GM12878 (cell line): ENCODE results near the gene HINT2. TPM values are rescaled to one million over a fixed set of nuclear protein-coding genes. Genes with fewer than 3 reads are reported as not detected.

Experiments
- ATAC-seq: fragments of 200-7000 bp; cut with Tn5 transposase; 3 replicates; pipeline ENCODE4 v1.9.1; 2020; ENCODE audit warnings: mild to moderate bottlenecking, moderate library complexity
- BruUV-seq: library from RNA; stranded (reverse); fragments of 400-500 nt; replicated peaks from 2 replicates; lab custom pipeline; 2021; lab: Mats Ljungman, UMichigan
- CTCF ChIA-PET: fragments of 300-600 bp; sonication (Branson Sonifier 250); formaldehyde crosslinking; extraction: SDS; loops from one replicate; lab custom pipeline; 2021; ENCODE audit warnings: inconsistent platforms; lab: Yijun Ruan, JAX
- POLR2A ChIA-PET: fragments of 350-600 bp; formaldehyde crosslinking; extraction: SDS; loops from one replicate; lab custom pipeline; 2021; ENCODE audit warnings: inconsistent platforms; lab: Charles Lee
- RAD21 ChIA-PET: fragments of 300-600 bp; sonication (Branson Sonifier 250); formaldehyde crosslinking; loops from one replicate; lab custom pipeline; 2023; ENCODE audit warnings: antibody characterized with exemption; ENCODE audit not compliant: unreplicated experiment; lab: Charles Lee
- SMC1A ChIA-PET: fragments of 300-600 bp; sonication (Branson Sonifier 250); formaldehyde crosslinking; loops from one replicate; lab custom pipeline; 2023; ENCODE audit not compliant: unreplicated experiment, uncharacterized antibody; lab: Charles Lee
- DNase-seq: peaks from one replicate; pipeline ENCODE4 v3.0.0-alpha.2; 2011; ENCODE audit warnings: low read depth, low spot score
- FAIRE-seq: peaks from 3 replicates; lab custom pipeline; 2011; peaks lifted over from hg19 to GRCh38; lab: Jason Lieb, UNC
- H2AFZ ChIP-seq: 2 replicates; pipeline ENCODE4 v1.6.0; 2011; ENCODE audit warnings: low read depth, low read length, control low read depth; ENCODE audit not compliant: control insufficient read depth
- H3K27ac ChIP-seq: 2 replicates; pipeline ENCODE4 v1.5.1; 2011; ENCODE audit warnings: control low read depth; ENCODE audit not compliant: control insufficient read depth, insufficient read depth
- H3K27me3 ChIP-seq, 2 experiments: replicated peaks in 1 of 2; 2 replicates each; pipeline versions ENCODE4 v1.6.0 to v1.6.1; 2011; ENCODE audit warnings: low read length in 1 of 2; ENCODE audit not compliant: control insufficient read depth in 2 of 2, insufficient read depth in 2 of 2
- H3K36me3 ChIP-seq, 2 experiments: 2 replicates each; pipeline ENCODE4 v1.5.1; 2011; ENCODE audit warnings: low read length in 1 of 2; ENCODE audit not compliant: control insufficient read depth in 2 of 2, insufficient read depth in 2 of 2
- H3K4me1 ChIP-seq: 2 replicates; pipeline ENCODE4 v1.6.1; 2011; ENCODE audit warnings: mild to moderate bottlenecking, low read length, moderate library complexity, mixed read lengths; ENCODE audit not compliant: control insufficient read depth, insufficient read depth
- H3K4me2 ChIP-seq: 2 replicates; pipeline ENCODE4 v1.6.0; 2011; ENCODE audit warnings: control low read depth; ENCODE audit not compliant: control insufficient read depth, insufficient read depth
- H3K4me3 ChIP-seq: fragments of 200-600 bp; sonication (generic); 2 replicates; pipeline ENCODE4 v1.5.1; 2016
- H3K79me2 ChIP-seq: 2 replicates; pipeline ENCODE4 v1.6.0; 2011; ENCODE audit warnings: low read length; ENCODE audit not compliant: control insufficient read depth, insufficient read depth
- H3K9ac ChIP-seq: 2 replicates; pipeline ENCODE4 v1.8.0; 2011; ENCODE audit warnings: low read length, control low read depth, mixed read lengths; ENCODE audit not compliant: control insufficient read depth, insufficient read depth
- H3K9me3 ChIP-seq: replicated peaks from 3 replicates; pipeline ENCODE4 v1.5.1; 2011; ENCODE audit warnings: mild to moderate bottlenecking, low read length; ENCODE audit not compliant: control insufficient read depth, insufficient read depth
- H4K20me1 ChIP-seq: 2 replicates; pipeline ENCODE4 v1.6.0; 2011; ENCODE audit not compliant: control insufficient read depth, insufficient read depth
- ATF3 ChIP-seq: IDR thresholded peaks from 2 replicates; pipeline ENCODE4 v1.6.1; 2011; ENCODE audit warnings: low read depth, mild to moderate bottlenecking, low read length, moderate library complexity, borderline replicate concordance; ENCODE audit errors: extremely low read depth
- BMI1 ChIP-seq: fragments of 450-650 bp; IDR thresholded peaks from 2 replicates; pipeline ENCODE4 v1.6.1; 2016; ENCODE audit warnings: mild to moderate bottlenecking, moderate library complexity, borderline replicate concordance
- CTCF ChIP-seq, 3 experiments: IDR thresholded peaks in 2 of 3; conservative IDR thresholded peaks in 1 of 3; 2 replicates each; pipeline ENCODE4 v1.5.1; 2011; ENCODE audit warnings: low read depth in 3 of 3, low read length in 3 of 3, mild to moderate bottlenecking in 3 of 3, control low read depth in 2 of 3, moderate library complexity in 2 of 3, inconsistent platforms in 1 of 3, mixed read lengths in 1 of 3; ENCODE audit not compliant: control insufficient read depth in 2 of 3, insufficient read depth in 1 of 3; ENCODE audit errors: extremely low read depth in 1 of 3
- E2F8 ChIP-seq: fragments of 450-650 bp; IDR thresholded peaks from 2 replicates; pipeline ENCODE4 v1.6.1; 2018; ENCODE audit warnings: mild to moderate bottlenecking, low read depth, moderate library complexity; ENCODE audit not compliant: partially characterized antibody
- EGR1 ChIP-seq, 2 experiments: IDR thresholded peaks; 1 replicate in 1 of 2; 2 replicates in 1 of 2; pipeline ENCODE4 v1.6.1; 2011 to 2012; ENCODE audit warnings: low read depth in 2 of 2, low read length in 2 of 2, borderline replicate concordance in 1 of 2, mild to moderate bottlenecking in 1 of 2, moderate library complexity in 1 of 2
- FOXM1 ChIP-seq: IDR thresholded peaks from 2 replicates; pipeline ENCODE4 v1.6.1; 2012; ENCODE audit warnings: low read depth, mild to moderate bottlenecking, inconsistent platforms, low read length, moderate library complexity
- HDGF ChIP-seq: fragments of 450-650 bp; IDR thresholded peaks from 2 replicates; pipeline ENCODE4 v1.6.1; 2016; ENCODE audit warnings: antibody characterized with exemption
- IRF4 ChIP-seq: IDR thresholded peaks from 2 replicates; pipeline ENCODE4 v1.6.1; 2011; ENCODE audit warnings: low read depth, low read length
- KDM1A ChIP-seq: fragments of 200-600 bp; sonication (generic); IDR thresholded peaks from 2 replicates; pipeline ENCODE4 v1.6.1; 2016; ENCODE audit warnings: borderline replicate concordance
- RAD21 ChIP-seq: IDR thresholded peaks from 2 replicates; pipeline ENCODE4 v1.6.1; 2011; ENCODE audit warnings: mild to moderate bottlenecking, low read depth, low read length, moderate library complexity; ENCODE audit not compliant: insufficient read depth
- TARDBP ChIP-seq: IDR thresholded peaks from 2 replicates; pipeline ENCODE4 v1.6.1; 2016; ENCODE audit warnings: borderline replicate concordance
- TCF3 ChIP-seq: IDR thresholded peaks from 2 replicates; pipeline ENCODE4 v1.6.1; 2012; ENCODE audit warnings: low read depth, mild to moderate bottlenecking, low read length, borderline replicate concordance; ENCODE audit not compliant: insufficient read depth
- ZNF24 ChIP-seq: fragments of 450-650 bp; IDR thresholded peaks from 2 replicates; pipeline ENCODE4 v1.6.1; 2017; ENCODE audit warnings: antibody characterized with exemption, mild to moderate bottlenecking
- WGBS: methylation state at CpG from one replicate; pipeline ENCODE4 v1.1.6; 2016; ENCODE audit warnings: low lambda C conversion rate; ENCODE audit not compliant: insufficient replicate concordance, insufficient coverage; ENCODE audit errors: missing lambda C conversion rate; 5-methylcytosine and 5-hydroxymethylcytosine counted together
- in situ Hi-C: fragments of 300-500 bp; cut with MboI; formaldehyde crosslinking; loops from 9 replicates; pipeline ENCODE4 v1.14.3; 2018; ENCODE audit warnings: mixed read lengths
- intact Hi-C: fragments of 100-400 bp; cut with micrococcal nuclease; formaldehyde crosslinking; loops from one replicate; pipeline ENCODE4 v1.14.2; 2022; ENCODE audit not compliant: unreplicated experiment
- polyA plus RNA-seq, 11 experiments: library from polyadenylated mRNA; depleted of rRNA in 4 of 11; unstranded in 6 of 11; stranded (reverse) in 5 of 11; fragments of >200 nt; fragmentation: Nextera tagmentation in 4 of 11; fragmentation: Illumina TruSeq in 1 of 11; extraction: Ambion mirVana in 4 of 11; extraction: Trizol in 1 of 11; gene quantifications; 1 replicate in 1 of 11; 2 replicates in 10 of 11; pipeline versions ENCODE4 v1.2.1 to v1.2.3, GENCODE V29; 2011 to 2016; ENCODE audit warnings: inconsistent platforms in 2 of 11, missing spikeins in 2 of 11, low read depth in 1 of 11
- total RNA-seq, 4 experiments: library from RNA; depleted of rRNA in 3 of 4; stranded (reverse); fragments of >200 nt in 3 of 4; fragmentation: Illumina TruSeq in 1 of 4; extraction: Trizol in 1 of 4; gene quantifications; 2 replicates each; pipeline versions ENCODE4 v1.2.1 to v1.2.3, GENCODE V29; 2013 to 2021
- TF ChIP-seq, protein P1 (sequence below): fragments of 450-650 bp; IDR thresholded peaks from 2 replicates; pipeline ENCODE4 v1.6.1; 2016; ENCODE audit warnings: mild to moderate bottlenecking, moderate library complexity, borderline replicate concordance

The HINT2 gene
- total and polyA plus RNA-seq, 10 of the 15 experiments (the other 5 are each of a cell fraction or from before 2014, with no cell fraction given), result 12.1 to 144 (median 51.7) TPM

- Histone ChIP-seq H3K27ac (no peak overlapping the region), H3K36me3 (no peaks in the 10 kb centered on the region), H3K27me3 (no peaks in the 10 kb centered on the region), H2AFZ (no peak overlapping the region), H3K79me2 (no peaks in the 10 kb centered on the region), H4K20me1 (no peaks in the 10 kb centered on the region), H3K4me2 (no peak overlapping the region), H3K9me3 (no peaks in the 10 kb centered on the region), H3K4me1 (no peaks in the 10 kb centered on the region), H3K4me3 (no peak overlapping the region), H3K9ac (no peak overlapping the region)
- no peak for FAIRE-seq
- in situ Hi-C loops, result no loop called here
- ChIA-PET SMC1A (interaction anchor here (1.5 kb wide), 1 partner anchor 11 kb away, joined by 5 read pairs; no protein-coding TSS in a partner anchor), CTCF (interaction anchor here (0.9 to 12.7 kb wide), 4 partner anchors 14 to 50 kb away, joined by 3 to 92 read pairs (median 3); partner anchors contain the start of genes FAM221B, SPAG8 and TMEM8B), RAD21 (interaction anchor here (1.2 kb wide), 1 partner anchor 33 kb away, joined by 3 read pairs; the partner anchor contains the start of gene TMEM8B), POLR2A (no interaction called here)
- no peak for ATAC-seq
- no TSS peak for BruUV-seq
- intact Hi-C loops, result no loop called here
- no peak for DNase-seq
- 78% methylated on average over 4 of the region's 4 CpGs for WGBS
- TF ChIP-seq KDM1A (no peak), CTCF (IDR thresholded peaks at IDR 0.05 in 2 of 3, conservative IDR thresholded peaks at IDR 0.05 in 1 of 3; ENCODE audit: control insufficient read depth in 2 of 3, extremely low read depth in 1 of 3, insufficient read depth in 1 of 3, low read depth in 3 of 3, low read length in 3 of 3) (no peak), TCF3 (no peak), EGR1 (IDR thresholded peaks at IDR 0.05; ENCODE audit: borderline replicate concordance in 1 of 2, low read depth in 2 of 2, low read length in 2 of 2) (no peak), RAD21 (no peak), E2F8 (no peak), IRF4 (no peak), ATF3 (no peak), FOXM1 (no peak), TARDBP (no peak), ZNF24 (no peak), BMI1 (no peak), HDGF (no peak)
- TF ChIP-seq, protein P1, sequence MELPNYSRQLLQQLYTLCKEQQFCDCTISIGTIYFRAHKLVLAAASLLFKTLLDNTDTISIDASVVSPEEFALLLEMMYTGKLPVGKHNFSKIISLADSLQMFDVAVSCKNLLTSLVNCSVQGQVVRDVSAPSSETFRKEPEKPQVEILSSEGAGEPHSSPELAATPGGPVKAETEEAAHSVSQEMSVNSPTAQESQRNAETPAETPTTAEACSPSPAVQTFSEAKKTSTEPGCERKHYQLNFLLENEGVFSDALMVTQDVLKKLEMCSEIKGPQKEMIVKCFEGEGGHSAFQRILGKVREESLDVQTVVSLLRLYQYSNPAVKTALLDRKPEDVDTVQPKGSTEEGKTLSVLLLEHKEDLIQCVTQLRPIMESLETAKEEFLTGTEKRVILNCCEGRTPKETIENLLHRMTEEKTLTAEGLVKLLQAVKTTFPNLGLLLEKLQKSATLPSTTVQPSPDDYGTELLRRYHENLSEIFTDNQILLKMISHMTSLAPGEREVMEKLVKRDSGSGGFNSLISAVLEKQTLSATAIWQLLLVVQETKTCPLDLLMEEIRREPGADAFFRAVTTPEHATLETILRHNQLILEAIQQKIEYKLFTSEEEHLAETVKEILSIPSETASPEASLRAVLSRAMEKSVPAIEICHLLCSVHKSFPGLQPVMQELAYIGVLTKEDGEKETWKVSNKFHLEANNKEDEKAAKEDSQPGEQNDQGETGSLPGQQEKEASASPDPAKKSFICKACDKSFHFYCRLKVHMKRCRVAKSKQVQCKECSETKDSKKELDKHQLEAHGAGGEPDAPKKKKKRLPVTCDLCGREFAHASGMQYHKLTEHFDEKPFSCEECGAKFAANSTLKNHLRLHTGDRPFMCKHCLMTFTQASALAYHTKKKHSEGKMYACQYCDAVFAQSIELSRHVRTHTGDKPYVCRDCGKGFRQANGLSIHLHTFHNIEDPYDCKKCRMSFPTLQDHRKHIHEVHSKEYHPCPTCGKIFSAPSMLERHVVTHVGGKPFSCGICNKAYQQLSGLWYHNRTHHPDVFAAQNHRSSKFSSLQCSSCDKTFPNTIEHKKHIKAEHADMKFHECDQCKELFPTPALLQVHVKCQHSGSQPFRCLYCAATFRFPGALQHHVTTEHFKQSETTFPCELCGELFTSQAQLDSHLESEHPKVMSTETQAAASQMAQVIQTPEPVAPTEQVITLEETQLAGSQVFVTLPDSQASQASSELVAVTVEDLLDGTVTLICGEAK, result no peak
Measured at GRCh38 chr9:35862328-35862727, 47.5 kb upstream of the HINT2 start.
